8988T (cell line): ENCODE measurements around the gene HAUS5.
"Not testable (repeated sequence)": the region's sequence is repeated elsewhere in the genome, so short reads cannot be mapped to it uniquely, and the experiment has no call there.

Source experiments
- DNase-seq: peaks from one replicate; pipeline ENCODE4 v3.0.0; 2011

Gene HAUS5

DNA sequence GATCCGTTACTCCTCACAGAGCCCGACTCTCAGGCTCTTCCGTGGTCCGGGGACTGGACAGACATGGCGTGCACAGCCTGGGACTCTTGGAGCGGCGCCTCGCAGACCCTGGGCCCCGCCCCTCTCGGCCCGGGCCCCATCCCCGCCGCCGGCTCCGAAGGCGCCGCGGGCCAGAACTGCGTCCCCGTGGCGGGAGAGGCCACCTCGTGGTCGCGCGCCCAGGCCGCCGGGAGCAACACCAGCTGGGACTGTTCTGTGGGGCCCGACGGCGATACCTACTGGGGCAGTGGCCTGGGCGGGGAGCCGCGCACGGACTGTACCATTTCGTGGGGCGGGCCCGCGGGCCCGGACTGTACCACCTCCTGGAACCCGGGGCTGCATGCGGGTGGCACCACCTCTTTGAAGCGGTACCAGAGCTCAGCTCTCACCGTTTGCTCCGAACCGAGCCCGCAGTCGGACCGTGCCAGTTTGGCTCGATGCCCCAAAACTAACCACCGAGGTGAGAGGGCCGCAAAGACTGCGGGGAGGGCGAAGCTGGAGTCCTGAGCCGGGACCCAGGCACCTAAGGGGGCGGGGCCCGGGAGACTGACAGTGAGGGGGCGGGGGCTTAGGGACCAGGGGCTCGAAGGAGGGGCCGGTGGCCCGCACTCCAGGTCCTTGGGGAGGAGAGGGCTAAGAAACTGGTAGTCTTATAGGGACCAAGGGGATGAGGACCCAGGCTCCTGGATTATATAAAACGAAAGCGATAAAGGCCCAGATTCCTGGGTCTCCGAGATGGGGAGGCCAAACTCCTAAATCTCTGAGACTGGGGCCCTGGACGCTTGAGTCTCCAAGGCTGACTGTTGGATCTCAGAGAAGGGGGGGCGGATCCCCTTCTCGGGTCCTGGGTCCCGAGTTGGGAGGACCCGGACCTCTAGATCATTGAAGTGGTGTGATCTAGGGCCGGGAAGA lies 31.0 kb downstream of the HAUS5 start:
- DNase-seq = peak; percentile 96

DNA sequence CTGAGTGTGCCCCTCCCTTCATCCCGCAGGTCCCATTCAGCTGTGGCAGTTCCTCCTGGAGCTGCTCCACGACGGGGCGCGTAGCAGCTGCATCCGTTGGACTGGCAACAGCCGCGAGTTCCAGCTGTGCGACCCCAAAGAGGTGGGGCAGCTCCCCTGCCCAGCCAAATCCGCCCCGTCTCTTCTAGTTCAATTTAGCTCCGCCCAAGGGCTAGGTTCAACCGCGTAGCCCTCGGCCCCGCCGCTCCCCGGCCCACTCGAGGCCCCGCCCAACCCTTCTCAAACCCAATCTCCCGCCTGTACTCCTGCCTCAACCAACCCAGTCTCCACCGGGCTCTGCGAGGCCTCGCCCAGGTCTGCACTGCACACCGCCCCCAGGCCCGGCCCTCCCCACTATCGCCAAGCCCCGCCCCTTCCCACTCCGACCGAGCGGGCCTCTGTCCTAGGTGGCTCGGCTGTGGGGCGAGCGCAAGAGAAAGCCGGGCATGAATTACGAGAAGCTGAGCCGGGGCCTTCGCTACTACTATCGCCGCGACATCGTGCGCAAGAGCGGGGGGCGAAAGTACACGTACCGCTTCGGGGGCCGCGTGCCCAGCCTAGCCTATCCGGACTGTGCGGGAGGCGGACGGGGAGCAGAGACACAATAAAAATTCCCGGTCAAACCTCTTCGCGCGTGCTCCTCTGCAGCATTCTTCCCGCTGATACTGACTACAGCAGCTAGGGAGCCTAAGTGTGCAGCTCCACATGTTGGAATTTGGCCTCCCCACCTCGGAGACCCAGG lies 31.9 kb downstream of the HAUS5 start:
- DNase-seq = peak; percentile 99

GRCh38 chr19:35644987-35645679 lies 32.6 kb downstream of the HAUS5 start:
- DNase-seq = no peak

- no peak for DNase-seq
Measured at GRCh38 chr19:35645680-35646511, 33.4 kb downstream of the HAUS5 start.

DNA sequence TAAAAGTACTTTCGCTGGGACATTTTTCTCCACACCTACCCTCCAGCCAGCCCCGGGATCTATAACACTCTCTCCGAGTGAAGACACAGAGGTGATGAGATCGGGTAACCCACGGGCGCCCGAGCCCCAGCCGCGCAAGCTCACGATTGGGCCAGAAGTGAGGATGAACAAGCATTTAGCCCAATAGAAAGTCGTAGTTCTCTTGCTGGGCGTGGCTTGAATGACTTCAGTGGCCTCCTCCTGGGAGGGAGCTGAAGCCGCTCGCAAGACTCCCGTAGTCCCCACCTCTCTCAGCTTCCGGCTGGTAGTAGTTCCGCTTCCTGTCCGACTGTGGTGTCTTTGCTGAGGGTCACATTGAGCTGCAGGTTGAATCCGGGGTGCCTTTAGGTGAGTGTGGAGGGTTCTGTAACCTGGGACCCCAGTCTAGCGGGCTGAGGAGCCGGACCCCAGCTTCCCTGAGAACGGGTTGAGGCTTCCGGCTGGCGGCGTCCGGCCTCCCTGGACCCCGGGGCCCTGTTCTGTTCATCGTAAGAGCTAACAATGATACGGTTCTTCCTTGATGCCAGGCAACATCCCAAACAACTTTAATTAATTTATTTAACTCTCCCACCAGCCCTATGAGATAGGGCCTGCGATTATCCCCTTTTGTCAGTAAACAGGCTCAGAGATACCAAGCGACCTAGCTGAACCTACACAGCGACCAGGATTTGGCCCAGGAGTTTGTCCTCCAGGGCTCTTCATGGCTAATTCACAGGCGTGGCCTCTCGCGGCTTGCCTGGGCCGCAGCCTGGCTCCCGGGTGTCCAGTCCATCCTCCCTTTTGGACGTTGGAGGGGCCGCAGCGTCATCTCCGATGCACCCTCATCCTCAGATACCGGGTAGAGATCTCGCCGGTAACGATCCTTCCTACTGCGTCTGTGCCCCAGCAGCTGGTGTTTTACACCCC lies 35.8 kb downstream of the HAUS5 start, which contains the start of gene COX6B1:
TSS of gene COX6B1 (plus strand) at position 307 of the 945 bp plus-strand sequence. CDS start 2,921 bp downstream, outside the sequence.
- peak; percentile 97 for DNase-seq

DNA sequence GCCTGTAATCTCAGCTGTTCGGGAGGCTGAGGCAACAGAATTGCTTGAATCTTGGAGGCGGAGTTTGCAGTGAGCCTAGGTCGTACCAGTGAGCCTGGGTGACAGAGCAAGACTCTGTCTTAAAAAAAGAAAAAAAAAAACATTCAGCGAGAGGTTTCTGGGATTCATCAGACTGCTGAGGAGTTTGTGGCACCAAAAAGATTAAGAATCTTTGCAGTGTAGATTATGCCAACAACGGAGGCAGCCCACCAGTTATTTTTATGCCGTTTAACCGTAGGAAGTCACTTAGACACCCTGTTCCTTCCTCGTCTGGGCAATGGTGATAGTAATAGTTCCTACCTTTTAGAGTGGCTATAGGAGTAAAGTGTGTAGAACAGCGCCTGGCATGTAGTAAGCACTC lies 38.0 kb downstream of the HAUS5 start:
- DNase-seq = no peak

- not testable (repeated sequence) for DNase-seq
Measured at GRCh38 chr19:35654828-35655227, 42.3 kb downstream of the HAUS5 start.

DNA sequence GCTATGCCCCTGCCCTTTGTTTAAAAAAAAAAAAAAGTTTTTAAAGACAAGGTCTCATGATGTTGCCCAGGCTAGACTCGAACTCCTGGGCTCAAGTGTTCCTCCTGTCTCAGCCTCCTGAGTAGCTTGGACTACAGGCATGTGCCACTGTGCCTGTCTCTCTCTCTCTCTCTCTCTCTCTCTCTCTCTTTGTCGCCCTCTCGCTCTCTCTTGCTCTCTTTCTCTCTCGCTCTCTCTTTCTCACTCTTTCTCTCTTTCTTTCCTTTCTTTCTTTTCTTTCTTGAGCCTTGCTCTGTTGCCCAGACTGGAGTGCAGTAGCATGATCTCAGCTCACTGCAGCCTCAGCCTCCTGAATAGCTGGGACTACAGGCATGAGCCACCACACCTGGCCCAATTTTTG lies 43.1 kb downstream of the HAUS5 start:
- DNase-seq = no peak

GRCh38 chr19:35656700-35657099 lies 44.2 kb downstream of the HAUS5 start:
- DNase-seq = no peak

- no peak for DNase-seq
Measured at GRCh38 chr19:35657904-35658700, 45.6 kb downstream of the HAUS5 start.

DNA sequence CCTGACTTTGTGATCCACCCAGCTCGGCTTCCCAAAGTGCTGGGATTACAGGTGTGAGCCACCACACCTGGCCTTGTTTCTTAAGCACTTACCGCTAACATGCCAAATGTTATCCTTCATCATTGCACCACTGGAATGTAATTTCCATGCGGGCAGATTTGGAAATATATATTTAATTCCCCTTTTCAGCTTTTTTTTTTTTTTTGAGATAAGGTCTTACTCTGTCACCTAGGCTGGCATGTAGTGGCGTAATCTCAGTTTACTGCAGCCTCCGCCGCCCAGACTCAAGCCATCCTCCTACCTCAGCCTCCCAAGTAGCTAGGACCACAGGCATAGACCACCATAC lies 49.4 kb downstream of the HAUS5 start:
- no peak for DNase-seq

DNA sequence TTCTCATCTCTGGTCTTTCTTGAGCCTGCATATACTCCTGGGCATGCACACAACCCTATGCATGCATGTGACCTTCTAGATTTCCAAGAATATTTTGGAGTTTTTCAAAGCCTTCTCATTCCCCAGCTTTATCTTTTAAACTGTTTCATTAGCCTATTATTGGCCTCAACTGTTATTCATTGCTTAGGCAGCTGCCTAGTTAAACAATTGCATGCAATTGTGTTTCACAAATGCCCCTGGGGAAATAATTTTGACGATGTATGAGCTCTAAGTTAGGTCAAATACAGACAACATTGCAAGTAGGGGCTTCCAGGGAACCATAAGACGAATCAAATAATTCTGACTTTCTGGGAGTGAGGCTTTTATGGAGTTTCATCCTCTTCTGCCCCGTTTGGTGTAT lies 51.4 kb downstream of the HAUS5 start:
- no peak for DNase-seq

DNA sequence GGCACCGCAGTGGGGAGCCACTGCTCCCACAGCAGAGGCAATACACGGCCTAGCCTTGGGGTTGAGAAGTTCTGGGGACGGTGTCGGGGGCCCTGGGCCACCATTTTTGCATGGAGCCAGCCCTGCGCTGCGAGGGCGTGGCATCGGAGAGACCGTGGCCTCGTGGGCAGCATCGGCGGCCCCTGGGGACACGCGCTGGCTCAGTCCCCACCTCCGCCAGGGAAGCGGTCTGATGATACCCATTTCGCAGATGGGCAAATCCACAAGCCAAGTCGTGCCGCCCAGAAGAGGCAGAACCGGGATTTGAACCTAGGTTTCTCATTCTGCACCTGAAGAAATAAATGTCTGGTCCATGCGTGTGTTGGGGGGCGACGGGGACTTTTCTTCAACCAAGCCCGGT lies 52.6 kb downstream of the HAUS5 start:
- DNase-seq = no peak

DNA sequence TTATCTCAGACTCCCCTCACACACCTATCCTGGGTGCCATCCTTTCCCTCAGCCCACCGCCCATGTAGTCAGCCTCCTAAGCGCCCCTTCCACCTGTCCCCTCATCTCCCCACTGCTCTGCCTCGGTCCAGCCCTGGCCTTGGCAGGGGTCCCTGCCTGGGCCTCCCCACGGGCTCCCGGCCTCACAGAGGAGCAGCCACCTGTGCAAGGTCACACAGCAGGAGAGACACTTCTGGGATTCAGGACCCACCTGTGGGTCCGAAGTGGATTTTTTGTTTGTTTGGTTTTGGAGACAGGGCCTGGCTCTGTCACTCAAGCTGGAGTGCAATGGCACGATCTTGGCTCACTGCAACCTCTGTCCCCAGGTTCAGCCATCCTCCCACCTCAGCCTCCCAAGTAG lies 53.1 kb downstream of the HAUS5 start:
- no peak for DNase-seq

- DNase-seq = no peak
Measured at GRCh38 chr19:35666251-35666913, 53.8 kb downstream of the HAUS5 start, which contains the start of gene UPK1A. Gene UPK1A (plus strand): TSS chr19:35666517. CDS start chr19:35666813, 296 bp downstream.

- no peak for DNase-seq
Measured at GRCh38 chr19:35669566-35669965, 57.0 kb downstream of the HAUS5 start.

DNA sequence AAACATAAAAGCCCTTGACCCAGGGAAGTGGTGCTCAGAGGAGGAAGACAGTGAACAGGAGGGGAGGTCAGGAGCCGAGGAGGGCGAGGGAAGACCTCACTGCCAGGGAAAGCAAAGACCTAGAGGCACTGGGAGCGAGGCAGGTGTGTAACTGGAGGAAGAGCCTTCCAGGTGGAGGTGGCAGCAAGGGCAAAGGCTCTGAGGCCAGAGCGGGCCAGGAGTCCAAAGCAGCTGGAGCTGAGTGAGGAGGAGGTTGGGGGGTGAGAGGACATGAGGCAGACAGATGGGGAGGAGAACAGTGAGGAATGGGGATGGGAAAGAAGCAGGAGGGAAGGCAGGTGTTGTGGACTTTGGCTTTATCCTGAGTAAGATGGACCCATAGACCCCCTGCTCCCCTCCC lies 57.4 kb downstream of the HAUS5 start:
- no peak for DNase-seq

DNA sequence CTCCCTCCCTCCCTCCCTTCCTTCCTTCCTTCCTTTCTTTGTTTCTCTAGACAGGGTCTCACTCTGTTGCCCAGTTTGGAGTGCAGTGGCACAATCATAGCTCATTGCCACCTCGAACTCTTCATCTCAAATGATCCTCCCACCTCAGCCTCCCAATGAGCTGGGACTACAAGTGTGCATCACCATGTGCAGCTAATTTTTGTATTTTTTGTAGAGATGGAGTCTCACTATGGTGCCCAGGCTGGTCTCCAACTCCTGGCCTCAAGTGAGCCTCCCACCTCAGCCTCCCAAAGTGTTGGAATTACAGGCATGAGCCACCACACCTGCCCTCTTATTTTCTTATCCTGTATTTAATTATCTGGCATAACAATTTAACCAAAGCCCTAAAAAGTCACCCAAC lies 58.2 kb downstream of the HAUS5 start:
- no peak for DNase-seq

DNA sequence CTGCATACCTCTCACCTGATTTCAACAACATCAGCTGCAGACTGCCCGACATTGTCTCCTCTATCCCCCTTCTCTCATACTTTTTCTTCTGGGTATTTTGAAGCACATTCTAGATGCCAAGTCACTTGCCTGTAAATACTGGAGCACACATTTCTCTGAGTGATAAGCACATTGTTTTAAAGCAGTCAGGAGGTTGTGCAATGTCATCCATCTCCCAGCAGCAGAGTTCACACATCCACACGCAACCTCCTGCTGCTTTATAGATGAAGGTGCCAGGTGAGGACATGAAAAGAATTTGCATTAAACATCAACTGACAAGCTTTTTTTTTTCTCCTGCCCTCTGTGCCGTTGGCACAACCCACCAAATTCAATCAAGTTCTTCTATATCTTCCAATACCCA lies 59.3 kb downstream of the HAUS5 start:
- no peak for DNase-seq
